GM18505 (cell line): ENCODE measurements around the gene SUPV3L1.

Experiments used
- ATAC-seq: cut with Tn5 transposase; IDR thresholded peaks from one replicate; pipeline ENCODE4 v1.9.1; 2021; ENCODE audit not compliant: unreplicated experiment
- POLR2A ChIP-seq: IDR thresholded peaks from 4 replicates; pipeline ENCODE4 v1.6.1; 2011; ENCODE audit warnings: borderline replicate concordance; ENCODE audit not compliant: insufficient read depth, insufficient read length; ENCODE audit errors: extremely low read depth

Gene SUPV3L1

GRCh38 chr10:69215405-69216171 lies 35.6 kb downstream of the SUPV3L1 start:
- TF ChIP-seq POLR2A = no peak

DNA sequence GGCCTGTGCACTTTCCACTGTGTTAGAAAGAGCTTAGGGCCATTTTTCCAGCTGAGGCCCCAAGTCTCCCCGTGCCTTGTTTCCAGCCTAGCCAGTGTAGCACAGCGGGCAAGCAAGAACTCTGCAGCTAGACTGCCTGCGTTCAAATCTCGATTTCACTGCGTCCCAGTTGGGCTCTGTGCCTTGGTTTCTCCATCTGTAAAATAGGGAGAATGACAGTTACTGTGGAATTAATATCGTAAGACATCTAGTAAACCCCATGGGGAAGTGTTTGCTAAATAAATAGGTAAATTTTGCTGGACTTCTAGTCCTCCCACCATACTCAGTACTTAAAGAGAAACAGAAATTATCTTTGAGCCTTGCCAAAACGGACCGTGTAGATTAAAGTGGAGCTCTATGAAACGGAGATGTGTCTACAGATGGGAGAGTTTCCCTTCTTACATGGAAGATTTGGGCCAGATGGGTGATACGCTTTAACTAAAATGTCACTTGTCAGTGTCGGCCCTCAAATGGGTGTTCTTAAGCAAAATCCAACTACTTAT lies 36.6 kb downstream of the SUPV3L1 start:
- no peak for ATAC-seq
- no peak for TF ChIP-seq POLR2A

More at GRCh38 chr10:69215405-69216171, 35.6 kb downstream of the SUPV3L1 start:
- no peak for ATAC-seq

- TF ChIP-seq POLR2A = no peak
These were observed 37.2 kb downstream of the SUPV3L1 start for GRCh38 chr10:69217119-69217754.

DNA sequence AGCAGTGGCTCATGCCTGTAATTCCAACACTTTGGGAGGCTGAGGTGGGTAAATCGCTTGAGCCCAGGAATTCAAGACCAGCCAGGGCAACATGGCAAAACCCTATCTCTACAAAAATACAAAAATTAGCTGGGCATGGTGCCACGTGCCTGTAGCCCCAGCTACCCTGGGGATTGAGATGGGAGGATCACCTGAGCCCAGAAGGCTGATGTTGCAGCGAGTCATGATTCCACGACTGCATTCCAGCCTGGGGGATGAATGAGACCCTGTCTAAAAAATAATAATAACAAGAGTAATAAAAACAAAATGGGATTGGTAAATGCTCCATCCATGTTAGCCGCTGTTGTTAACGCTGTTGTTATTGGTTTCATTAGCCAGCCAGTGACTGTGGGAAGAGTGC lies 38.8 kb downstream of the SUPV3L1 start:
- ATAC-seq = no peak
- no peak for TF ChIP-seq POLR2A

More at GRCh38 chr10:69217119-69217754, 37.2 kb downstream of the SUPV3L1 start:
- ATAC-seq = no peak

DNA sequence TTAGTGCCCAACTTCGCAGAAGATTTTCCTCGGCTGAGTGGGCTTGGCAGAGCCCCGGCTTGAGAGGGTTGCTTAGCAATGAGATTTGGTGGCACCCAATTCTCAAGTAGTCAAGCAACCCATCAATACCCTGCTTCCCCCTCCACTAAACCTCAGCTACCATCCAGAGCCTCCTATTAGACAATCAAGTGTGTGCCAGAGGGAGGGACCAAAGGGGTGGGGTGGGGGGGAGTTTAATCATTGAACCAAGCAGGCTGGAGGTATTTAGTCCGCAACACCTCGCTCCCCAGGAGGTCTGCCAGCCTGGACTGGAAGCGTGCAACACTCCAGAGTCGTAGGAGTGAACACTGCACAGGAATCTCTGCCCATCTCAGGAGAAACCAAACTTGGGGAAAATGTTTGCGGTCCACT lies 40.0 kb downstream of the SUPV3L1 start, which contains the start of gene HKDC1:
Gene HKDC1 (plus strand): TSS at position 292 of the 411 bp plus-strand sequence. CDS start 104 bp downstream, at position 396.
- no peak for TF ChIP-seq POLR2A
- no peak for ATAC-seq

DNA sequence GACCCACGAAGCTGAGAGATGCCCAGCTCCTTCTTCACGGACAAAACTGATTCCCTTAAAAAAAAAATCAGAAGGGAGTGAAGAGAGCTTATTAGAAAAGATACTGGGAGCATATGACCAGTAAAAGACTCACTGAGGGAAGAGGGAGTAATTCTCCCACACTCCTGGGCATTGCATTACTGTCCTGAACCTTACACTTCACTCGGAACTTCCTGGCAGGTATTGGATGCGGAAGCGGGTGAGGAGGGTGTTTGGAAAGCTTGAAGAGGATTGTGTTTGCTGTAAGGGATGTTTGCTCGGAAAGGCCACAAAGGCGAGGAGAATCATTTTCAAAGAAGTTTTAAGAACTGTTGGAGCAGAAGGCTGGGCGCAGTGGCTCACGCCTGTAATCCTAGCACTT lies 40.5 kb downstream of the SUPV3L1 start:
- no peak for TF ChIP-seq POLR2A
- ATAC-seq = no peak

- peak; percentile 70 for TF ChIP-seq POLR2A
- peak; percentile 94 for ATAC-seq
These were observed 42.4 kb downstream of the SUPV3L1 start for GRCh38 chr10:69222157-69223027.

GRCh38 chr10:69223028-69223342 lies 43.0 kb downstream of the SUPV3L1 start:
- ATAC-seq = no peak
- TF ChIP-seq POLR2A = no peak

DNA sequence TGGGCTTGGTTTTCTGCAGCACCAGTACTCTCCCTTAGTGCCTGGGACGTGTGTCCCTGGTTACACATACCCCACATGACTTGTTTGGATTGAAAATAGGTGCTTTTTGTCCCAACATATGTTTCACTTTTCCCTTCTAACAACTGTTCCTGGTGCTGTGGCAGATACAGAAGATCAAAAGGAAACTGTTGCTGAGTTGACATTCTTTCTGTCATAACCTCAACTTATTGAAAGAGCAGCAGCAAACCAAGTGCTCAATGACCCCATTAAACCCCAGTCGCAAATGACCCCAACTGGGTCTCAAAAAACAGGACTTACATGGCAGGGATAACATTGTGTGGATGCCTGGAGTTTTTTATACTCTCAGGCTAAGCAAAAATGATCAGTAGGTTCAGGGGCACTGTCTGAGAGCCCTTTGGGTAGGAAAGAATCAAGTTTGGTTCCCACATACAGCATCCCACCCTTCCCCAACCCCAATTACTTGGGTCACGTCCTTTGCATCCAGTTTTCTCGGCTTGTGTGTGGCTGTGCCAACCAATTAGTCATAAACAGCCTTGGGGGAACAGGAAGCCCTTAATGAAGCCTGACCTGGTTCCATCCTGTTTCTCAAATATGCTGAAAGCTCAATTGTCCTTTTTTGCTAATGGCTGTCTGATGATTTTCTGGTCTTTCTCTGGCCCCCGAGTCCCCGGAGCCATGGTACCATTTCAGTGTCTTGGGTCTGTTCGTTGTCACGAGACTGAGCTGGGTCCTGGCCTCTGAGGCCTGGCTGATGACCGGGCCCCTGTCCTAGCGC lies 45.0 kb downstream of the SUPV3L1 start:
- no peak for TF ChIP-seq POLR2A
- ATAC-seq = no peak

GRCh38 chr10:69225681-69226080 lies 45.6 kb downstream of the SUPV3L1 start:
- TF ChIP-seq POLR2A = no peak
- ATAC-seq = no peak

GRCh38 chr10:69226919-69227450 lies 47.0 kb downstream of the SUPV3L1 start:
- TF ChIP-seq POLR2A = no peak
- no peak for ATAC-seq

DNA sequence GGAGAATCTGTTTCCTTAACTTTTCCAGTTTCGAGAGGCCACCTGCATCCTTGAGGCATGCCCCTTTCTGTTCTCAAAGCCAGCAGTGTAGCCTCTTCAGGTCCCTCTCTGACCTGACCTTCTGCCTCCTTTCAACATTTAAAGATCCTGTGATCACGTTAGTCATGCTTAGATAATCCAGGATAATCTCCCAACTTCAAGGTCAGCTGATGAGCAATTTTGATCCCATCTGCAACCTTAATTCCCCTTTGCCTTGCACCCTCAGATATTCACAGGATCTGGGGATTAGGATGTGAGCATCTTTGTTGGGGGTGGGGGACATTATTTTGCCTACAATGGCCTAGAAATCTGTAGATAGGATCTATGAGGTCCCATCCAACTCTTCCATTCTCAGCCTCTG lies 48.1 kb downstream of the SUPV3L1 start:
- ATAC-seq = no peak
- TF ChIP-seq POLR2A = no peak
